ENCODE results near the gene SH3BP1. TPM values are rescaled to one million over a fixed set of nuclear protein-coding genes. Genes with fewer than 3 reads are reported as not detected.

The SH3BP1 gene
- total and polyA plus RNA-seq, 2 of the 13 experiments (the other 11 are each of a cell fraction or from before 2014, with no cell fraction given) = 8.4 to 18.5 TPM

DNA sequence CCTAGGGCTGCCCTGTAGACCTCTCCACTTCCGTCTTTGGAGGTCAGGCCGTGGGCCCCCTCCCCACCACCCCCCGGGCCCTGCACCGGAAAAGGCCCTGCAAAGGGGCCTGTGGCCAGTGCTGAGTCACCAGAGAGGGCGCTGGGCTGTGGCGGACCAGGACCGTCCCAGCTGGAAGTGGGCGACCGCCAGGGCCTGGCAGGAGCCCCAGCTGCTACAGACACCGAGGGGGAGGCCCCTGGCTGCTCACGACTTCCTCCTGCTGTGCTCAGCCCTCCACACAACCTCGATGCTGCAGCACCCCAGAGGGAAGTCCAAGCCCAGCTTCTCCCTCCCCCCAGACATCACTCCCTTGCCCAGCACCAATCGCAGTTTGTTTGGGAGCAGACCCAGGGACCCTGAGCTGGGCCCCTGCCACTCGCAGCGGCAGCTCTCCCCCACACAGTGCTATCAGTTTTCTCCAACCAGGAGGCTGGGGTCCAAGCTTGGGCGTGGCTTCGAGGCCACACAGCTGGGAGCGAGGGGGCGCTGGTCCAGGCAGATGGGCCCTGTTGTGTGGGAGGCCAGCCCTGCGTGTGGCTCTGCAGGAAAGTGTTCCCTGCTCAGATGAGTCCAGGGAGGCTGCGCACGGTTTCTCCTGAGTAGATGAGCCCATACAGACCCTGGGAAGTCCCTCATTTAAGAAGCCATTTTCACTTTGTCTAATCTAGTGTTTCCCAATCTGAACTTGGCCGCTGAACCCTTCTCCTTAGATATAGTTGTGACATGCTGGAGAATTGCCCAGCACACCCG is 5.6 kb upstream of the SH3BP1 start (continued):
- TF ChIP-seq, protein P1, sequence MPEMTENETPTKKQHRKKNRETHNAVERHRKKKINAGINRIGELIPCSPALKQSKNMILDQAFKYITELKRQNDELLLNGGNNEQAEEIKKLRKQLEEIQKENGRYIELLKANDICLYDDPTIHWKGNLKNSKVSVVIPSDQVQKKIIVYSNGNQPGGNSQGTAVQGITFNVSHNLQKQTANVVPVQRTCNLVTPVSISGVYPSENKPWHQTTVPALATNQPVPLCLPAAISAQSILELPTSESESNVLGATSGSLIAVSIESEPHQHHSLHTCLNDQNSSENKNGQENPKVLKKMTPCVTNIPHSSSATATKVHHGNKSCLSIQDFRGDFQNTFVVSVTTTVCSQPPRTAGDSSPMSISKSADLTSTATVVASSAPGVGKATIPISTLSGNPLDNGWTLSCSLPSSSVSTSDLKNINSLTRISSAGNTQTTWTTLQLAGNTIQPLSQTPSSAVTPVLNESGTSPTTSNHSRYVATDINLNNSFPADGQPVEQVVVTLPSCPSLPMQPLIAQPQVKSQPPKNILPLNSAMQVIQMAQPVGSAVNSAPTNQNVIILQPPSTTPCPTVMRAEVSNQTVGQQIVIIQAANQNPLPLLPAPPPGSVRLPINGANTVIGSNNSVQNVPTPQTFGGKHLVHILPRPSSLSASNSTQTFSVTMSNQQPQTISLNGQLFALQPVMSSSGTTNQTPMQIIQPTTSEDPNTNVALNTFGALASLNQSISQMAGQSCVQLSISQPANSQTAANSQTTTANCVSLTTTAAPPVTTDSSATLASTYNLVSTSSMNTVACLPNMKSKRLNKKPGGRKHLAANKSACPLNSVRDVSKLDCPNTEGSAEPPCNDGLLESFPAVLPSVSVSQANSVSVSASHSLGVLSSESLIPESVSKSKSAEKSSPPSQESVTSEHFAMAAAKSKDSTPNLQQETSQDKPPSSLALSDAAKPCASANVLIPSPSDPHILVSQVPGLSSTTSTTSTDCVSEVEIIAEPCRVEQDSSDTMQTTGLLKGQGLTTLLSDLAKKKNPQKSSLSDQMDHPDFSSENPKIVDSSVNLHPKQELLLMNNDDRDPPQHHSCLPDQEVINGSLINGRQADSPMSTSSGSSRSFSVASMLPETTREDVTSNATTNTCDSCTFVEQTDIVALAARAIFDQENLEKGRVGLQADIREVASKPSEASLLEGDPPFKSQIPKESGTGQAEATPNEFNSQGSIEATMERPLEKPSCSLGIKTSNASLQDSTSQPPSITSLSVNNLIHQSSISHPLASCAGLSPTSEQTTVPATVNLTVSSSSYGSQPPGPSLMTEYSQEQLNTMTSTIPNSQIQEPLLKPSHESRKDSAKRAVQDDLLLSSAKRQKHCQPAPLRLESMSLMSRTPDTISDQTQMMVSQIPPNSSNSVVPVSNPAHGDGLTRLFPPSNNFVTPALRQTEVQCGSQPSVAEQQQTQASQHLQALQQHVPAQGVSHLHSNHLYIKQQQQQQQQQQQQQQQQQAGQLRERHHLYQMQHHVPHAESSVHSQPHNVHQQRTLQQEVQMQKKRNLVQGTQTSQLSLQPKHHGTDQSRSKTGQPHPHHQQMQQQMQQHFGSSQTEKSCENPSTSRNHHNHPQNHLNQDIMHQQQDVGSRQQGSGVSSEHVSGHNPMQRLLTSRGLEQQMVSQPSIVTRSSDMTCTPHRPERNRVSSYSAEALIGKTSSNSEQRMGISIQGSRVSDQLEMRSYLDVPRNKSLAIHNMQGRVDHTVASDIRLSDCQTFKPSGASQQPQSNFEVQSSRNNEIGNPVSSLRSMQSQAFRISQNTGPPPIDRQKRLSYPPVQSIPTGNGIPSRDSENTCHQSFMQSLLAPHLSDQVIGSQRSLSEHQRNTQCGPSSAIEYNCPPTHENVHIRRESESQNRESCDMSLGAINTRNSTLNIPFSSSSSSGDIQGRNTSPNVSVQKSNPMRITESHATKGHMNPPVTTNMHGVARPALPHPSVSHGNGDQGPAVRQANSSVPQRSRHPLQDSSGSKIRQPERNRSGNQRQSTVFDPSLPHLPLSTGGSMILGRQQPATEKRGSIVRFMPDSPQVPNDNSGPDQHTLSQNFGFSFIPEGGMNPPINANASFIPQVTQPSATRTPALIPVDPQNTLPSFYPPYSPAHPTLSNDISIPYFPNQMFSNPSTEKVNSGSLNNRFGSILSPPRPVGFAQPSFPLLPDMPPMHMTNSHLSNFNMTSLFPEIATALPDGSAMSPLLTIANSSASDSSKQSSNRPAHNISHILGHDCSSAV (CRISPR knock-in tag; IDR thresholded peaks at IDR 0.05; ENCODE audit: borderline replicate concordance) = no peak
- no peak for TF ChIP-seq THYN1 (CRISPR knock-in tag; IDR thresholded peaks at IDR 0.05; ENCODE audit: borderline replicate concordance, low read depth)
- TF ChIP-seq NFIB (CRISPR knock-in tag; IDR thresholded peaks at IDR 0.05; ENCODE audit: borderline replicate concordance) = no peak
- TF ChIP-seq, protein P2, sequence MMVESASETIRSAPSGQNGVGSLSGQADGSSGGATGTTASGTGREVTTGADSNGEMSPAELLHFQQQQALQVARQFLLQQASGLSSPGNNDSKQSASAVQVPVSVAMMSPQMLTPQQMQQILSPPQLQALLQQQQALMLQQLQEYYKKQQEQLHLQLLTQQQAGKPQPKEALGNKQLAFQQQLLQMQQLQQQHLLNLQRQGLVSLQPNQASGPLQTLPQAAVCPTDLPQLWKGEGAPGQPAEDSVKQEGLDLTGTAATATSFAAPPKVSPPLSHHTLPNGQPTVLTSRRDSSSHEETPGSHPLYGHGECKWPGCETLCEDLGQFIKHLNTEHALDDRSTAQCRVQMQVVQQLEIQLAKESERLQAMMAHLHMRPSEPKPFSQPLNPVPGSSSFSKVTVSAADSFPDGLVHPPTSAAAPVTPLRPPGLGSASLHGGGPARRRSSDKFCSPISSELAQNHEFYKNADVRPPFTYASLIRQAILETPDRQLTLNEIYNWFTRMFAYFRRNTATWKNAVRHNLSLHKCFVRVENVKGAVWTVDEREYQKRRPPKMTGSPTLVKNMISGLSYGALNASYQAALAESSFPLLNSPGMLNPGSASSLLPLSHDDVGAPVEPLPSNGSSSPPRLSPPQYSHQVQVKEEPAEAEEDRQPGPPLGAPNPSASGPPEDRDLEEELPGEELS (CRISPR knock-in tag; IDR thresholded peaks at IDR 0.05) = no peak
- TF ChIP-seq FOXO1 (CRISPR knock-in tag; IDR thresholded peaks at IDR 0.05) = peak; percentile 42; the same call in 1 of the 2 replicates
- TF ChIP-seq, protein P3, sequence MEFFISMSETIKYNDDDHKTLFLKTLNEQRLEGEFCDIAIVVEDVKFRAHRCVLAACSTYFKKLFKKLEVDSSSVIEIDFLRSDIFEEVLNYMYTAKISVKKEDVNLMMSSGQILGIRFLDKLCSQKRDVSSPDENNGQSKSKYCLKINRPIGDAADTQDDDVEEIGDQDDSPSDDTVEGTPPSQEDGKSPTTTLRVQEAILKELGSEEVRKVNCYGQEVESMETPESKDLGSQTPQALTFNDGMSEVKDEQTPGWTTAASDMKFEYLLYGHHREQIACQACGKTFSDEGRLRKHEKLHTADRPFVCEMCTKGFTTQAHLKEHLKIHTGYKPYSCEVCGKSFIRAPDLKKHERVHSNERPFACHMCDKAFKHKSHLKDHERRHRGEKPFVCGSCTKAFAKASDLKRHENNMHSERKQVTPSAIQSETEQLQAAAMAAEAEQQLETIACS (CRISPR knock-in tag; IDR thresholded peaks at IDR 0.05) = no peak
- no peak for TF ChIP-seq KLF6 (CRISPR knock-in tag; IDR thresholded peaks at IDR 0.05)
- 0 out of 2 replicates have a peak, but pooled peaks have one; percentile 20 for TF ChIP-seq KMT2B (CRISPR knock-in tag; IDR thresholded peaks at IDR 0.05)
- peak; percentile 38 for TF ChIP-seq GABPA (IDR thresholded peaks at IDR 0.05; ENCODE audit: low read depth, low read length)
- peak; percentile 84 for TF ChIP-seq GABPA (CRISPR knock-in tag; IDR thresholded peaks at IDR 0.05; ENCODE audit: low read depth)
- peak; percentile 35; the same call in 1 of the 2 replicates for TF ChIP-seq MEF2D (CRISPR knock-in tag; IDR thresholded peaks at IDR 0.05)
- no peak for TF ChIP-seq GTF3A (CRISPR knock-in tag; conservative IDR thresholded peaks at IDR 0.05)
- TF ChIP-seq, protein P4, sequence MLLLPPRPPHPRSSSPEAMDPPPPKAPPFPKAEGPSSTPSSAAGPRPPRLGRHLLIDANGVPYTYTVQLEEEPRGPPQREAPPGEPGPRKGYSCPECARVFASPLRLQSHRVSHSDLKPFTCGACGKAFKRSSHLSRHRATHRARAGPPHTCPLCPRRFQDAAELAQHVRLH (CRISPR knock-in tag; IDR thresholded peaks at IDR 0.05; ENCODE audit: borderline replicate concordance, low read depth) = peak; percentile 60; the same call in 1 of the 2 replicates
- no peak for TF ChIP-seq ZNF660 (CRISPR knock-in tag; IDR thresholded peaks at IDR 0.05; ENCODE audit: borderline replicate concordance, low read depth)
- TF ChIP-seq RBFOX2 (IDR thresholded peaks at IDR 0.05; ENCODE audit: low read depth, low read length) = peak; percentile 90
- no peak for TF ChIP-seq EEA1 (CRISPR knock-in tag; IDR thresholded peaks at IDR 0.05; ENCODE audit: borderline replicate concordance)
- TF ChIP-seq ZNF260 (CRISPR knock-in tag; IDR thresholded peaks at IDR 0.05; ENCODE audit: borderline replicate concordance, low read depth) = no peak

Measured in HepG2 (cell line).